Measurements from ENCODE around the gene KCNJ12. TPM values are rescaled to one million over a fixed set of nuclear protein-coding genes. Genes with fewer than 3 reads are reported as not detected.
A peak's percentile ranks its signal among the peaks of the same experiment; 100 is the strongest.
"Not testable (repeated sequence)": the region's sequence is repeated elsewhere in the genome, so short reads cannot be mapped to it uniquely, and the experiment has no call there.

KCNJ12 gene
- total RNA-seq, 1 donor from 2014 or later: 6.1 TPM

- H3K27ac Mint-ChIP-seq (ENCODE audit: unreplicated experiment): no peak overlapping the region
- no peak overlapping the region for H3K4me3 Mint-ChIP-seq
- peaks cover 24% of the 10 kb centered on the region for H3K27me3 Mint-ChIP-seq (ENCODE audit: low read depth)
- H3K4me1 Mint-ChIP-seq: peaks cover 11% of the 10 kb centered on the region
- no peak for DNase-seq (ENCODE audit: low read depth, low spot score)
- H3K36me3 Mint-ChIP-seq (ENCODE audit: low read depth): no peaks in the 10 kb centered on the region
- no peaks in the 10 kb centered on the region for H3K9me3 Mint-ChIP-seq
- no peak for TF ChIP-seq CTCF (conservative IDR thresholded peaks at IDR 0.05)
These were observed 77.2 kb downstream of the KCNJ12 start for GRCh38 chr17:21453144-21453898.

GRCh38 chr17:21454006-21454405, 77.8 kb downstream of the KCNJ12 start:
- Mint-ChIP-seq H3K27me3 (ENCODE audit: low read depth) (peaks cover 29% of the 10 kb centered on the region), H3K4me1 (peaks cover 11% of the 10 kb centered on the region)
- H3K9me3 Mint-ChIP-seq; H3K4me3 Mint-ChIP-seq; DNase-seq (ENCODE audit: low read depth, low spot score); H3K36me3 Mint-ChIP-seq (ENCODE audit: low read depth); H3K27ac Mint-ChIP-seq (ENCODE audit: unreplicated experiment): not testable (repeated sequence)

- Mint-ChIP-seq H3K4me1 (peaks cover 11% of the 10 kb centered on the region), H3K27ac (ENCODE audit: unreplicated experiment) (no peak overlapping the region), H3K27me3 (ENCODE audit: low read depth) (peaks cover 34% of the 10 kb centered on the region), H3K36me3 (ENCODE audit: low read depth) (no peaks in the 10 kb centered on the region), H3K4me3 (no peak overlapping the region), H3K9me3 (no peaks in the 10 kb centered on the region)
- TF ChIP-seq CTCF (conservative IDR thresholded peaks at IDR 0.05): no peak
- DNase-seq (ENCODE audit: low read depth, low spot score): no peak
These were observed 78.3 kb downstream of the KCNJ12 start for GRCh38 chr17:21454441-21454840.

- peaks cover 11% of the 10 kb centered on the region for H3K4me1 Mint-ChIP-seq
- TF ChIP-seq CTCF (conservative IDR thresholded peaks at IDR 0.05): no peak
- no peak overlapping the region for H3K27ac Mint-ChIP-seq (ENCODE audit: unreplicated experiment)
- H3K36me3 Mint-ChIP-seq (ENCODE audit: low read depth): no peaks in the 10 kb centered on the region
- H3K4me3 Mint-ChIP-seq: no peak overlapping the region
- no peaks in the 10 kb centered on the region for H3K9me3 Mint-ChIP-seq
- H3K27me3 Mint-ChIP-seq (ENCODE audit: low read depth): peaks cover 41% of the 10 kb centered on the region
- DNase-seq (ENCODE audit: low read depth, low spot score): no peak
These were observed 79.6 kb downstream of the KCNJ12 start for GRCh38 chr17:21455761-21456160.

- not testable (repeated sequence) for H3K9me3 Mint-ChIP-seq; H3K36me3 Mint-ChIP-seq (ENCODE audit: low read depth); H3K27ac Mint-ChIP-seq (ENCODE audit: unreplicated experiment); H3K4me3 Mint-ChIP-seq; DNase-seq (ENCODE audit: low read depth, low spot score)
- Mint-ChIP-seq H3K27me3 (ENCODE audit: low read depth) (peaks cover 43% of the 10 kb centered on the region), H3K4me1 (peaks cover 11% of the 10 kb centered on the region)
These were observed 80.3 kb downstream of the KCNJ12 start for GRCh38 chr17:21456449-21456848.

- Mint-ChIP-seq H3K4me1 (peaks cover 11% of the 10 kb centered on the region), H3K4me3 (no peak overlapping the region)
These were observed 81.2 kb downstream of the KCNJ12 start for GRCh38 chr17:21457051-21458026.

More at GRCh38 chr17:21457051-21458026, 81.2 kb downstream of the KCNJ12 start:
- Mint-ChIP-seq H3K36me3 (ENCODE audit: low read depth) (no peaks in the 10 kb centered on the region), H3K9me3 (no peaks in the 10 kb centered on the region), H3K27me3 (ENCODE audit: low read depth) (peaks cover 48% of the 10 kb centered on the region), H3K27ac (ENCODE audit: unreplicated experiment) (no peak overlapping the region)
- DNase-seq (ENCODE audit: low read depth, low spot score): peak; percentile 98
- peak; percentile 97 for TF ChIP-seq CTCF (conservative IDR thresholded peaks at IDR 0.05)
